Fibroblast of skin of left biceps (primary cell): ENCODE data around the gene PHF1.
A peak's percentile ranks its signal among the peaks of the same experiment; 100 is the strongest.

ENCODE experiments used
- DNase-seq, 2 experiments: peaks; one replicate each; pipeline ENCODE4 v3.0.0-alpha.2; 2013; ENCODE audit warnings: low read depth in 2 of 2

The PHF1 gene

DNA sequence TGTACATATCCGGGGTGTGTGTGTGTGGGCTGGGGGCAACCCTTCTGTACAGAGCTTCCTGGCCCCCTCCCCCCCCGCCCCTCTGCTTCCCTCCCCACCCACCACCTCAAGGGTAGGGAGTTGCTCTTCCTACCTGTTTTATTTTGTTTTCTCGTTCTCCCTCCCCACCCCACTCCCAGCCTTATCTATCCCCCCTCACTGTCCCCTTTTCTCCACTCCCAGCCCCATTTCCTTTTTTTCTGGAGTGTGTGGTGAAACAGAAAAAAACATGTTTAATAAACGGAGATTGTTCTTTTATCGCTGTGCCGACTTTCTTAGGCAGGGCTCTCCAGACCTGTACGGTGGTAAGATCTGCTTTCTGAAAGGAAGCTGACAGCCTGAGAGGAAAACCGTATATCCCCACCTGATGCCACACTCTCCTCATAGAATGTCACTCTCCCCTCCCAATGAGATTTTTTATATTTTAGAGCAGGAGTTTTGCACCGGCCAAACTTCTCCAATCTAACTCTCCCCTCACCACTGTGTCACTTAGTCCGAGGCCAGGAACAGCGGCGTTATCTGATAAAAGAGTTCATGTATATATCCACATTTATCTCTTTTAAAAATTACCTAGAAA lies 42.7 kb downstream of the PHF1 start:
- DNase-seq, result no peak

GRCh38 chr6:33454009-33454946 lies 43.5 kb downstream of the PHF1 start, which contains the start of gene ZBTB9:
Gene ZBTB9, plus strand, starts transcription at chr6:33454576. Its CDS starts 525 bp downstream, at chr6:33455101.
- DNase-seq, result peak; percentile 83 to 85

DNA sequence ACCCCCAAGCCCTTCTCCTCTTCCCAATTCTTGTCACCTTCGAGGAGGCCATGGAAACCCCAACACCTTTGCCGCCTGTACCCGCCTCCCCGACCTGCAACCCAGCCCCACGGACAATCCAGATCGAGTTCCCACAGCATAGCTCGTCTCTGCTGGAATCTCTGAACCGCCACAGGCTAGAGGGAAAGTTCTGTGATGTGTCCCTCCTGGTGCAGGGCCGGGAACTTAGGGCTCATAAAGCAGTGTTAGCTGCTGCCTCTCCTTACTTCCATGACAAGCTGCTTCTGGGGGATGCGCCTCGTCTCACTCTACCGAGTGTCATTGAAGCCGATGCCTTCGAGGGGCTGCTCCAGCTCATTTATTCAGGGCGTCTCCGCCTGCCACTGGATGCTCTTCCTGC lies 44.2 kb downstream of the PHF1 start:
- DNase-seq, result no peak

DNA sequence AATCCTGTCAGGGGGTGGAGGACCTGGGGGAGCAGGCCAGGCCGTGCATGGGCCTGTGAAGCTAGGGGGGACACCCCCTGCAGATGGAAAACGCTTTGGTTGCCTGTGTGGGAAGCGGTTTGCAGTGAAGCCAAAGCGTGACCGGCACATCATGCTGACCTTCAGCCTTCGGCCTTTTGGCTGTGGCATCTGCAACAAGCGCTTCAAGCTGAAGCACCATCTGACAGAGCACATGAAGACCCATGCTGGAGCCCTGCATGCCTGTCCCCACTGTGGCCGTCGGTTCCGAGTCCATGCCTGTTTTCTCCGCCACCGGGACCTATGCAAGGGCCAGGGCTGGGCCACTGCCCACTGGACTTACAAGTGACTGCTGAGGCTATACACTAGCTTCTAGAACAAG lies 45.3 kb downstream of the PHF1 start:
- DNase-seq, result no peak

GRCh38 chr6:33458676-33459075 lies 47.9 kb downstream of the PHF1 start:
- no peak for DNase-seq

GRCh38 chr6:33459226-33459625 lies 48.4 kb downstream of the PHF1 start:
- DNase-seq, result no peak
